Colon (tissue), 2 donors: ENCODE results near the gene SH3RF3.

Experiments used
- FAIRE-seq: peaks from 2 replicates; lab custom pipeline; 2012; peaks lifted over from hg19 to GRCh38; lab: Jason Lieb, UNC
- donor health status: control.
- donor health status: control.

Gene SH3RF3

DNA sequence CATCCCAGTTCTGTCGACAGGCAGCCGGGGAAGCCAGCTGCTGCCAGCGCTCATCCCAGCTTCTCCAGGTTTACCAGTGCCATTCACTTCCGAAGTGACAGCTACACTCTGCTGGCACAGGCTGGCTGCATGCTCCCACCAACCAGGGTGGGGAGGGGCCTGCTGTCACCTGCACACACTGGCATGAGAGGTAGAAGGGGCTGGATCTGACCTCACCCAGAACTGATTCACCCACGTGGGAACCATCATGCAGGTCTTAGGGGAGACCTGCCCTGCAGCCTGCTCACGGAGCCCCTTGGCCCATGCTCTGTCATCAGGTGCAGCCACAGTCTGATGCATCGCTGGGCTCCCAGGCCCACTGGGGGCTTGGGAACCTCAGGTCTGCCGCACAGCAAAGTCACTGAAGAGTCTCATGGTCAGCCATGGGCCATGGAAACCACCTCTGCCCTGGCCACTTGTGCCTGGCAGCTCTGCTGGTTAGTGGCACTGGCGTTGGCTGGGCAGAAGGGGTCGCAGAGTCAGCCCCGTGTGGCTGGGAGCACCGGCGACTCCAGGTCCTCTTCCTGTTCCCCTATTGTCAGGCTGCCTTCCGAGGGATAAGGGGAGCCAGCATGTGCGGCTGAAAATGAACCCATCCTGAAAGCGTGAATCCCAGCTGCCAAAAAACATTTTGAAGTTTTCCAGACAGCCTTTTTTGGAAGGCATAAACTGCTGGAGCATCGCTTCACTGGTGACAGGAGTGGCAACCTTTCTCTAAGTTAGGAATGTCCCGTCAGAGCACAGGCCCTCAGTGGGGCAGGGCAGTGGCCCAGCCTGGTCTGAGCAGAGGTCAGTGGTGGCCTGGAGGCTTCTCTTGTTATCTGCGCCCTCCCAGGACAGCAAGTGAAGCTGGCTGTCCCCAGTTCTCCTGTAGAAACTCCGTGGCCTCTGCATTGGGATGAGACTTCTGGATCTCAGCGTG lies 327.0 kb downstream of the SH3RF3 start:
- no peak for FAIRE-seq

DNA sequence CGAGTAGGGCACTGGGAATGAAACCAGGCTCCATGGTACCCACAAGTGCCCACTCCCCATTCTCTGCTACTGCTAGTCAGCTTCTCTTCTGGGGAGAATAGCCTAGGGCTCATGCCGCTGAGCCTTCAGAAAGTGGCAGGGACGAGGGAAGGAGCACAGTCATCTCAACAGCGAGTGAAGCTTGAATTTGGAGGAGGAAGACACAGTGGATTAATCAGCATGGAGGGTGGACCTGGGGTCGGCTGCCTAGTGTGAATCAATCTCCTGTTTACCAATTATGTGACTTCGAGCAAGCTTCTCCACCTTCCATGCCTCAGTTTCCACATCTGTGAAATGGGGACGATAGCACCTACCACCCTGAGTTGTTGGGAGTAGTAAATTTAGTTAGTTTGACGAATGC lies 327.8 kb downstream of the SH3RF3 start:
- FAIRE-seq = no peak

DNA sequence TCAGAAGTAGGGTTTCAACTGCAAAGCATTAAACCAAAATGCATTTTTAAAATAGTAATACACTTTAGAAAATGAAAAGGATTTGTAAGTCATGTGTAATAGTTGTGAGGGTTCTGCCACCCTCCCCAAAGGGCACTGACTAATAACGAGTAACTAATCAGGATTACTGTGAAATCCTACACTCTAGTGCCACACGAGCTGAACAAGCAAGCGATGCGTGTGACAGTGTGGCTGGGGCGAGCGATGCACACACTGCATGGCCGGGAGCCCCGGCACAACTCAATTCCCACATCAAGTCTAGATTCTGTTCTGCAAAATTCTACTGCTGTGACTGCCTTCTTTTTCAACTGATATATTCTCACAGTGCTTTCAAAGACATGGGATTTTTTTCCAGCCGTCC lies 328.4 kb downstream of the SH3RF3 start:
- no peak for FAIRE-seq

DNA sequence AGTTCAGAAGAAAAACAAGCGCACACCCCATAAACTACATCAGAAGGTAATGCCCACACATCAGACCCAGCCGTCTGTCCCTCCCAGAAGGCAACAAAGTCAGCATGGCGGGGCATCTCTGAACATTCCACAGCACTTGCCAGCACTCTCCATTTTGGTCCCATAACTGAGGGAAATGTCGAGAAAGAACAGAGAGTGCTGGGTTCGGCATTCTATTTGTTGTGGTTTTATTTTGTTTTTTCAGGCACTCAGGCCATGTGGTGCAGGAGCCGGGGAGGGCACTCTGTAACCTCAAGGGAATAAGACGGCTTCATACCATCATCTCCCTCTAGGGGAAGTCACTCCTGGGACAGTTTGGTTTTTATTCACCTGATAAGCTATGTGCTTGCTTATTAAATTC lies 328.8 kb downstream of the SH3RF3 start:
- FAIRE-seq = no peak

DNA sequence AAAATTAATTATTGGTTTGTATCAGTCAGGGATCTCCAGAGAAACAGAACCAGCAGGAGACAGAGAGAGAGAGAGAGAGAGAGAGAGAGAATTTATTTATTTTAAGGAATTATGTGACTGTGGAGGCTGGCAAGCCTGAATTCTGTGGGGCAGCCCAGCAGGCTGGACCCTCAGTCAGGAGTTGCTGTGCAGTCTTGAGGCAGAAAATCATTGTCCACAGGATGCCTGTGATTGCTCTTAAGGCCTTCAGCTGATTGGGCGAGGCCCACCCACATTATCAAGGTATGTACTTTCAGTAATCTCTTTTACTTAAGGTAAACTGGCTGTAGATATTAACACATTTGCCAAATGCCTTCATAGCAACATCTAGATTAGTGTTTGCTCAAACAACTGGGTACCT lies 329.5 kb downstream of the SH3RF3 start:
- FAIRE-seq = no peak

DNA sequence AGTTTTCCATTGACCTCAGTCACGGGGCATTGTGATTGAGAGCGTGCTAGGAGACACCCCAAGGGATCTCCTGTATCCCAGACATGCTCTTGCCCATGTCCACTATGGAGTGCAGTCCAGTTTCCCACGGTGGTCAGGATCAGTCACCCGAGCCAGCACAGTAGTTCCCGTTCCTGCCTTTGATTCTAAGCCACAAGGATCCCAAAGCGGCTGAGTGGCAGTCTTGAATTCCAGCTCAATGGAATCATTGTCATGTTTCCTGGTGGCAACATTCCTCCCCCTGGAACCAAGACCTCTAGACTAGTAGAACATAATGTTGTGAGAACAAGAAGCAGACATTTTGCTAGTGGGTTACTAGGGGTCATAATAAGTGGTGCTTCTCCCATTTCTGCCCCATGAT lies 330.5 kb downstream of the SH3RF3 start:
- FAIRE-seq = no peak

DNA sequence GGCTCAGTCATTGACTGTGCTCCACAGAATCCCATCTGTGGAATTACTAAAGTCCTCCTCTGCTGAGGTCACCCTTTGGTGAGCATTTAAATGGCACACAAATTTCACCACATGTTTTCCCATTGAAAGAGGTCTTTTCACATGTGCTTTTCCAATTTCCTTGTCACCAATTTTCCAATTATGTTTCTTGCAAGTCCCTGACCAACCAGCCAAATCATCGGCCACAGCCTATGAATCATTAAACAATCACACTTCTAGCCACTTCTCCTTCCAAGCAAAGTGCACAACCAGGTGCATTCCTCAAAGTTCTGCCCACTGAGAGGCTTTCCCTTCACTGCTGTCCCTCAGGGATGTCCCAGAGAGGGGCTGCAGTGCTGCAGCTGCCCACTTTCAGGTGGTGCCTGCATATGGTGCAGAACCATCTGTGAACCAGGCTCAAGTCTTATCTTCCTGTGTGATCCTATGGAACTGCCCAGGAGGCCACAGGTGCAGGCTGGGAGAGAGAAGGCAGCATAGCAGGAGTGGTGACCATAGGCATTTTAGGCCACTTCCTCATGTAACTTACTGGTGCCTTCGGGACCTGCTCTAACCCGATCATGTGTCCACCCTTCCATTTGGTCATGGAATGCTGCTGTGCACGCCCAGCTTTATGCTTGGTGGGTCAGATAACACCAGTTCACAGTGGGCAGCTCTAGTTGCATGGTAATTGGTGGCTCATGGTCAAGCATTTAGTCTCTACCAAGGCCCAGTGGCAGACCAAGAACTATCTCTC lies 331.7 kb downstream of the SH3RF3 start:
- FAIRE-seq = no peak

DNA sequence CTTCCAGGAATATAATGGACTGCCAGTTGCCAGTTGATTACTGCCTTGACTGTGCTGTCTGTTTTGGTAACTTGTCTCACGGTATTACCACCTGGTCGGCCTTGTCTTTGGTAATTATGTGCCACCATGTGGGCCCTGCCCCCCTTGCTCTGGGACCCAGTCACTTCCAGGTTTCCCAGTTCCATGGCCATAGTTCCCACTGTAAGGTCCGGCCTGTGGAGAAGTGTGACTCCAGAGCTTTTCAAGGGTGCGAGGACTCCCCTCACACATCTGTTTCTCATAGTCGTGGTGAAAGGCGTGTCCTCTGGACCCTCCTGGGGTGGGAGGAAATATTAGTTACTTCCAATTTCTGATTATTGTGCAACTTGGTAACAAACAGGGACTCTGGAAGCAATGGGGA lies 334.2 kb downstream of the SH3RF3 start:
- no peak for FAIRE-seq

DNA sequence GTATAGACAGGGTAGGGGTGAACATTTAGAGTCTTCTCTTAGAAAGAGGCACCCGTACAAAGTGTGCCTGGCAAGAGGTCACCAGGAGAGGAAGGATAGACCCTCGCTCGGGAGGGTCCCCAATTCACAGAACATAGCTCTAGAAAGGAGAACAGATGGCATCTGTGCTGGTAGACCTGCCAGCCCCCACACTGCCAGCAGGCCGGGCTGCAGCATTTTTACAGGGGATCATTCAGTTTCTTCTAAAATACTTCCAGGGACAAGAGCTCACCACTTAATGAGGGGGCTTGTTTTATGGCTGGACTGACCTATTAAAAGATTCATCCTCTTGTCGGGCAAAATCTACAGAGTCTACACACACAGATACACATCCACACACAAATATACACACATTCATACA lies 334.9 kb downstream of the SH3RF3 start:
- no peak for FAIRE-seq

DNA sequence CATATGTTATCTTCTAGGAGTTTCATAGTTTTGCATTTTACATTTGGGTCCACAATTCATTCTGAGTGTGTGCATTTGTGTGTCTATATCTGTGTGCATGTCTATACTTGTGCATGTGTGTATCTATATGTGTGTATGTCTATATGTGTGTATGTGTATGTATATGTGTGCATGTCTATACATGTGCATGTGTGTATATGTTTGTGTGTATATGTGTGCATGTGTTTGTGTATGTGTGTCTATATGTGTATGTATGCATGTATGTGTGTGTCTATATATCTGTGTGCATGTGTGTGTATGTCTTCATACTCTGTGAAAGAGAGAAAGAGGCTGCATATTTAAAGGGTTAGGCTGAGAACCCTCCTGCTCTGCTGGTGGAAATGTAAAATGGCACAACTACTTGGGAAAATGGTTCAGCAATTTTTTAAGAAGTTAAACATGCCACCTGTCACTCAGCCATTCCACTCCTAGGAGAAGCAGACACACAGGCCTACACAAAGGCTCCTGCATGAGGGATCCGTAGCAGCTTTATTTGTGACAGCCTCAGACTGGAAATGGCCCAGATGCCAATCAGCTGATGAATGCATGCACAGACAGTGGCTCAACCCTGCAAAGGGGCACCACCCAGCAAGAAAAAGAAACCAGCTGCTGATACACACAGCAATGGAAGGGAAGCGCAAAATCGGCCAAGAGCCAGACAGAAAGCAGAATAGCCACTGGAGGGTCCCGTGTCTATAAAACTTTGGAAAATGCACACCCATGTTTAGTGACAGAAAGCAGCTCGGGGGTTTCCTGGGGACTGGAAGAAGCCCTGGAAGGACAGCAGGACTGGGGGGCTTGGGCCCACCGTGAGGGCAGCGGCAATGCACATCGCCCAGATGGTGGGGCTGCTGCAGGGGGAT lies 337.9 kb downstream of the SH3RF3 start:
- FAIRE-seq = no peak

DNA sequence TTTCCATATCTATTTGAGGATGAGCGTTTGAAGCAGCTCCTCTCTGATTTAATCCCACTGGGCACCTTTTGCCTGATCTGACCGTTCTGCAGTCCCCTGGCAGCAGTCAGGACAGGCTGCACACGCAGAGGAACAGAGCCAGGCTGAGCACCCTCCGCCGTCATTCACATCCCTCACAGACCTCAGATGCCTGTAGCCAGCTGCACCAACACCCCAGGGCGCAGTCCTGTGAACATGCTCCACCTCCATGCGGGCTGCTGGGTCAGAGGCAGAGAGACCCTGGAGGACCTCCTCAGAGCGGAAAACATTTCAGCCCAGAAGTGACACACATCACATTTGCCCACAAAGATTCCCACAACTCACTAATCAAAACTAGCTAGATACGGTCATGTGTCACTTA lies 338.7 kb downstream of the SH3RF3 start:
- no peak for FAIRE-seq

DNA sequence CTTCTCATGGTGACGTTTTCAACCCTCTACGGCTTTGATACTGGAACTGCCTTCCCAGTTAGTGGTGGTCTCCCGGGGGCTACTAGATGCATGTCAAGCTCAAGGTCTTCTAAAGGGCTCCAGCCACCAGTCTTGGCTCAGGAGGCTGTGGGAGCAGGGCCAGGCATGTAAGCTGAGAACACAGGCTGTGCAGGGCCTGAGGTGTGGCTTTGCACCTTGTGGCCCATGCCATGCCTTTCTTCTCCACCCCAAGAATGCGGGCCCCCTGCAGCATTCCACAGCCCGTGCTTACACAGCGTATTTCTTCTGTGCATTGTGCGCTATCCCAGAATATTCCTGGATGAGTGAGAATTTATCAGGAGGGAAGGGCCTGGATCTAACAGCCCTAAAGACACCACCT lies 339.9 kb downstream of the SH3RF3 start:
- FAIRE-seq = no peak

DNA sequence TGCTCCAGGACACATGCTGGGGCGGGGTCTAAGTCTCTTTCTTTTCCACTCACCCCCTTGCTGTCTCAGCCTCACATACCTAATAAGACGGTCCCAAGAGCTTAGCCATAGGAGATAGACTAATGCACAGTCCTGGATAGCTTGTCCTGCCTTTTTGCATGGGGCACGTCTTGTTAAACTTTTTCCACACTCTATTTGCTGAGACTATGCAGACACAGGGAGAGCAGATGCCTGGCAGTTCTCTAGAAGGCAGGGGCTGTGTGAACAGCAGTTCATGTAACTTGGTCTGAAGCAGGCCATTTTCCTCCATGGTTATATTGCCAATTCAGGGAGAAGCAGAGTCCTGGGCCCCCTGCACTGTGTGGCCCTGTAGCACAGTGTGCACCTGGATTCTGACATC lies 342.7 kb downstream of the SH3RF3 start:
- FAIRE-seq = no peak

DNA sequence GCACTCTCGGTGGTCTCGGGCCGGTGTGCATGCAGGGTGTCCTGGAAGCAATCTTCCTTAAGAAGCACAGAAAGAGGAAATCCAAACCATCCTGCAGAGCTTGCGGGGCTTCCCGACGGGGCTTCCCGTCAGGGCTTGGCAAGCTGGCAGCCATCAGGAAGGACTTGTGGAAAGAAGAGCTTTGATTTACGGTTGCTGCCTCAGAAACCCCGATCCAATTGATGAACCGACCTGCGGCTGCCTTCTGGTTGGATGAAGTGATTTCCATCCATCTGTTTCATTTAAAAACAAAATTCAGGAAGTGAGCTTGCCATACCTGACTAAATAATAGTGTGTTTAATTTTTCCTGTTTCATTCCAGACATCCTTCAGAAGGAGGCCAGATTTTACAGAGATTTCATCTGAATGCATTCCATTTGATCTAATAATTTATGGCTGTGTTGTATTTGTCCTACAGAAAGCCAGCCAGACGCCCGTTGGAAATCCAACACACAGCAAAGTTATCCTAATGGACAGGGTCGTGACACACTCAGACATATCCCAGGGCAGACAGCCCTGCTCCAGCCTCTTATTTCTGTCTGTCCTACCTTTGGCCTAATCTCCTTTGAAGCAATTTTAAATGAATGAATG lies 343.4 kb downstream of the SH3RF3 start:
- FAIRE-seq = no peak

DNA sequence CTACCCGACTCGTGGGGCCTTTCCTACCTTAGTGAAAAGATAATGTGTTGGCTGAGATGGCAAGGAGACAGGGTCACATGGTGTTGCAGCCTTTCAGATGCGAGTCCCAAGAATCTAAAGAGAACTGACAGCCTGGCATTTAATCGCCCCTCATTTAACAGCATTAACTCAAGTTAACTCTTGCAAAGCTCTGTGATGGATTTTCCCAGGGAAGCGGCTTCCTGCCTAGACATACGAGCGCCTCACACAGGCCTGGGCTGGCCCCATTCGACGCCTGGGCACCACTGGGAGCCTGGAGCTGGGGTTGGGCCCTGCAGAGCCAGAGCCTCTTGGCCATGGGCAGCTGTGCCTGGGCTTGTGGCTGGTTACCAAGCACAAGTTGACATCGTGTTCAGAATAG lies 344.0 kb downstream of the SH3RF3 start:
- FAIRE-seq = no peak

DNA sequence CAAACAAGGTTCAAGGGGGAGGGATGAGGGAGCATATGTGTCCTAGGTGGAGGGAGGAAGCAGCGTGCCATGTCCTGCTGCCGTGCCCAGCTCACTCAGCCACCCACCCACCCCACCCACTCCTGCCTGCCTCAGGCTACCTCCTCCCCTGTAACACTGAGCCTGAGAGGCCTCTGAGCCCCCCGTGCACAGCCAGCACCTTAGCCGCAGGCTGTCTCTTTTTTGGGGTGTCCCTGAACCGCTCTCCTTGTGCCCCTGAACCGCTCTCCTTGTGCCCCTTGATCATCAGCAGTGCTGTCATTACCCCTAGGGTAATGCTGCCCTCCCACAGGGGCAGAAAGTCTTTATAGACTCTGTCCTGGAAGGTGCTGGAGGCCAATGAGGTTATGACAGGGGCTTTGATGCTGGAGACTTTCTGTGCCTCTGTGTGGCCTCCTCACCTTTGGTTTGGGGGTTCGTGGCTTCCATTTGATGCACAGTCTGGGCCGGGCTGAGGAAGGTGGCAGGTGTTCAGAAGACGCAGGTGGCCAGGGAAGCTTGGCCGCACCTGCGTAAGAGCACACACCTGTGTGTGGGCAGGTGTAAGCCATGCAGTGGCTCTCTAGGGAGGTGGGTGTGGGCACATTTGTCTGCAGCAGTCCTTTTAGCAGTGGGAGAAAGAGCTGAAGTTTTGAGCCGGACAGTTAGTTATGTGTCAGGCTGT lies 344.8 kb downstream of the SH3RF3 start:
- no peak for FAIRE-seq

DNA sequence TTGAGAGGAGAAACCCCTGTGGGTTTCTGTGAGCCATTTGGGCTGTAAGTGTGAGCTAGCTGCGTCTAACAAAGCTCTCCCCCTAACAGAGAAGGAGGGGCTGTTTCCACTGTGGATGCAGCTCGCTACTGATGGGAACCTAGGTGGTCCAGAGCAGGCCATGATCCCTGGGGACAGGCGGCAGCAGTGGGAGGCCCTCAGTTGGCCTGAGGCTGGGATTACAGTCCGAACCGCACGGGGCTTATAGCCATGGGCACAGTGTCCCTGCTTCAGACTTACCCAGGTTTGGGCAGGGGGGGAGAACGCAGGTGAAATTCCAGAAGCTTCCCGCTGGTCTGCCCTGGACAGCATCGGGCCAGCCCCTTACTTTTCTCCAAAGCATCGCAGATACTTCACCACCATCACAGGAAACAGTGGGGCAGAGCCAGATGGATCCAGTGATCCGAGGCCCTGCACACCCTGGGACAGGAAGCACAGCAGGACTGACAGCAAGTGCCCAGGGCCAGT lies 345.4 kb downstream of the SH3RF3 start:
- FAIRE-seq = no peak

DNA sequence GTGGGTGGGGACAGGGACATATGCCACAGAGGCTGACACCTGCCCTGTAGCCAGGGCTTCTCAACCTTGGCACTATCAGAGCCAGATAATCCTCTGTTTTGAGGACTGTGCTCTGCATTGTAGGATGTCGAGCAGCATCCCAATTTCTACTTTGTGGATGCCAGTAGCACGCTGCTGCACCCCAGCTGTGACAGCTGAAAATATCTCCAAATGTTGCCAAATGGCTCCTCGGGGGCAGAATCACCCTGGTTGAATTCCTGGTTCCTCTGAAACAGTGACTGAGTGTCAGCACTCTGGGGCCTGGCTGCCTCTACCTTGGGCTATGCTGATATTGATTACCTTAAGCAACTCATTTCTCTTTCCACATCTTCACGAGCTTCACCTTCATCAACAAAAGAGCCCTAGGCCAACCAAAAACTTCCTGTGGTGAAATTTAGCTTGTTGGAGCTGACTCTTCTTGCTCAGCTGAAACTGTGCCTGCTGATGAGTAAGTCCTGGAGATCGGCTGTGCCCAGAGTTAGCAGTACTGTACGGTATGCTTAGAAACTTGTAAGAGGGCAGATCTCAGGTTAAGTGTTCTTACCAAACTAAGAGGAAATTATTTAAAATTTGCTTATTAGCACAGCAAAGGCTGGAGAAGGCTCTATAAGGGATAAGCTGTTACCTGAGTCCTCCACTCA lies 346.7 kb downstream of the SH3RF3 start:
- no peak for FAIRE-seq

DNA sequence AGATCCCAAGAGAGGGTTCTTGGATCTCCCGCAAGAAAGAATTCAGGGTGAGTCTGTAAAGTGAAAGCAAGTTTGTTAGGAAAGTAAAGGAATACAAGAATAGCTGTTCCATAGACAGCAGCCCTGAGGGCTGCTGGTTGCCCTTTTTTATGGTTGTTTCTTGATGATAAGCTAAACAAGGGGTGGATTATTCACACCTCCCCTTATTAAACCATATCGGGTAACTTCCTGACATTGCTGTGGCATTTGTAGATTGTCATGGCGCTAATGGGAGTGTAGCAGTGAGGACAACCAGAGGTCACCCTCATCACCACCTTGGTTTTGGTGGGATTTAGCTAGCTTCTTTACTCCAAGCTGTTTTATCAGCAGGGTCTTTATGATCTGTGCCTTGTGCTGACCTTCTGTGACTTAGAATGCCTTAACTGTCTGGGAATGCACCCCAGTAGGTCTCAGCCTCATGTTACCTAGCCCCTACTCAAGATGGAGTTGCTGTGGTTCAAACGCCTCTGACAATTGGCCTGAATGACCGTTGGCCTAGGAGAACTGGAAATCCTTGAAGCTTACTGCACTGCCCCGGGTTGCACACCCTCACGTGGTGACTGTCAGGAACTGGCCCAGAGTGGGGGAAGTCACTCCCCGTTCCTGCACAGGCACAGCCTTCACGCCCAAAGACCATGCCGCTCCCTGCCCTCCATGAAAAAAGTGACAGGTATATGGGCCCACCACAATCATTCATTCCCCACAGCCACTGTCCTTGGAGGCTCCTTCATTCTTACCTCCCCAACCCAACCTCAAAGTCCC lies 347.8 kb downstream of the SH3RF3 start:
- FAIRE-seq = no peak
